VCaP (cell line): ENCODE data around the gene ADAM22.

Experiments
- H3K27ac ChIP-seq: fragments of 450-650 bp; 2 replicates; pipeline ENCODE4 v1.5.1; 2017
- CTCF ChIP-seq: fragments of 450-650 bp; conservative IDR thresholded peaks from 2 replicates; pipeline ENCODE4 v1.5.1; 2017; ENCODE audit warnings: mild to moderate bottlenecking, moderate library complexity

The ADAM22 gene

GRCh38 chr7:88041583-88041982 is 107.5 kb downstream of the ADAM22 start:
- no peak for TF ChIP-seq CTCF
- no peak overlapping the region for H3K27ac ChIP-seq

- TF ChIP-seq CTCF: no peak
- H3K27ac ChIP-seq: no peak overlapping the region
Measured at GRCh38 chr7:88042157-88042556, 108.1 kb downstream of the ADAM22 start.

- no peak overlapping the region for H3K27ac ChIP-seq
- no peak for TF ChIP-seq CTCF
Measured at GRCh38 chr7:88042803-88043202, 108.8 kb downstream of the ADAM22 start.

- H3K27ac ChIP-seq: no peak overlapping the region
- TF ChIP-seq CTCF: no peak
Measured at GRCh38 chr7:88044069-88044468, 110.0 kb downstream of the ADAM22 start.

GRCh38 chr7:88046839-88047573 is 113.0 kb downstream of the ADAM22 start:
- no peak for TF ChIP-seq CTCF
- no peak overlapping the region for H3K27ac ChIP-seq

- no peak overlapping the region for H3K27ac ChIP-seq
- TF ChIP-seq CTCF: no peak
Measured at GRCh38 chr7:88057655-88058054, 123.6 kb downstream of the ADAM22 start.

GRCh38 chr7:88062238-88062637 is 128.2 kb downstream of the ADAM22 start:
- no peak overlapping the region for H3K27ac ChIP-seq
- no peak for TF ChIP-seq CTCF
